WTC11 (cell line): ENCODE data around the gene KCNQ4.

Source experiments
- ATF1 ChIP-seq: sonication (generic); formaldehyde crosslinking; IDR thresholded peaks from 2 replicates; pipeline ENCODE4 v1.8.1; 2023; ENCODE audit warnings: mild to moderate bottlenecking, moderate library complexity, missing genetic modification reagents
- CBFB ChIP-seq: sonication (generic); formaldehyde crosslinking; IDR thresholded peaks from 2 replicates; pipeline ENCODE4 v1.8.1; 2022; ENCODE audit warnings: mild to moderate bottlenecking, low read depth, missing genetic modification reagents
- CTCF ChIP-seq: fragments of 200-600 bp; IDR thresholded peaks from 2 replicates; pipeline ENCODE4 v1.8.0; 2022; ENCODE audit warnings: antibody characterized with exemption
- SP1 ChIP-seq: sonication (generic); formaldehyde crosslinking; conservative IDR thresholded peaks from 2 replicates; pipeline ENCODE4 v1.8.1; 2022; ENCODE audit warnings: missing genetic modification reagents

GRCh38 chr1:40820251-40820797, 36.7 kb downstream of the KCNQ4 start:
- TF ChIP-seq SP1 (CRISPR knock-in tag), result no peak
- TF ChIP-seq CTCF, result no peak
- no peak for TF ChIP-seq ATF1 (CRISPR knock-in tag)
- no peak for TF ChIP-seq CBFB (CRISPR knock-in tag)
